HepG2 (cell line): ENCODE measurements around the gene ESPNL. TPM values are rescaled to one million over a fixed set of nuclear protein-coding genes. Genes with fewer than 3 reads are reported as not detected.

Experiments
- ATF7 ChIP-seq, 2 experiments: fragments of 450-650 bp in 1 of 2; sonication (generic) in 1 of 2; formaldehyde crosslinking in 1 of 2; IDR thresholded peaks; 2 replicates each; pipeline versions ENCODE4 v1.4.0 to v1.6.1; 2016 to 2020; ENCODE audit warnings: antibody characterized with exemption in 1 of 2, mild to moderate bottlenecking in 1 of 2, missing genetic modification reagents in 1 of 2
- GTF3A ChIP-seq: sonication (generic); formaldehyde crosslinking; conservative IDR thresholded peaks from 2 replicates; pipeline ENCODE4 v1.4.0; 2020; ENCODE audit warnings: mild to moderate bottlenecking, missing genetic modification reagents
- NONO ChIP-seq, 2 experiments: fragments of 450-650 bp in 1 of 2; sonication (generic) in 1 of 2; formaldehyde crosslinking in 1 of 2; IDR thresholded peaks in 1 of 2; conservative IDR thresholded peaks in 1 of 2; 2 replicates each; pipeline versions ENCODE4 v1.6.1 to v1.8.0; 2017 to 2022; ENCODE audit warnings: mild to moderate bottlenecking in 1 of 2, missing genetic modification reagents in 1 of 2, moderate library complexity in 1 of 2
- ZNF503 ChIP-seq: sonication (generic); formaldehyde crosslinking; IDR thresholded peaks from 2 replicates; pipeline ENCODE4 v1.4.0; 2020; ENCODE audit warnings: missing genetic modification reagents
- polyA plus RNA-seq, 8 experiments: library from polyadenylated mRNA; depleted of rRNA in 3 of 8; stranded (reverse) in 7 of 8; unstranded in 1 of 8; fragments of >200 nt; fragmentation: Illumina TruSeq in 4 of 8; extraction: Trizol in 4 of 8; gene quantifications; 2 replicates each; pipeline versions ENCODE4 v1.2.1 to v1.2.3, GENCODE V29; 2011 to 2016; ENCODE audit warnings: low read depth in 4 of 8, missing spikeins in 1 of 8, mixed read lengths in 1 of 8; ENCODE audit not compliant: insufficient read depth in 1 of 8
- total RNA-seq, 5 experiments: library from RNA; depleted of rRNA; stranded (reverse); fragments of >200 nt; fragmentation: Illumina TruSeq; extraction: Trizol; gene quantifications; 2 replicates each; pipeline ENCODE4 v1.2.3, GENCODE V29; 2016; ENCODE audit warnings: low read depth in 1 of 5
- TF ChIP-seq, protein P1 (sequence below), 2 experiments: fragments of 450-650 bp in 1 of 2; sonication (generic) in 1 of 2; formaldehyde crosslinking in 1 of 2; IDR thresholded peaks; 2 replicates each; pipeline versions ENCODE4 v1.6.1 to v1.8.0; 2016 to 2022; ENCODE audit warnings: antibody characterized with exemption in 1 of 2, mild to moderate bottlenecking in 1 of 2, missing genetic modification reagents in 1 of 2
- TF ChIP-seq, protein P2 (sequence below): sonication (generic); formaldehyde crosslinking; IDR thresholded peaks from 2 replicates; pipeline ENCODE4 v1.4.0; 2020; ENCODE audit warnings: mild to moderate bottlenecking, low read depth, missing genetic modification reagents
- TF ChIP-seq, protein P3 (sequence below): sonication (generic); formaldehyde crosslinking; IDR thresholded peaks from 2 replicates; pipeline ENCODE4 v1.4.0; 2020; ENCODE audit warnings: mild to moderate bottlenecking, missing genetic modification reagents
- TF ChIP-seq, protein P4 (sequence below), 2 experiments: sonication (generic) in 1 of 2; formaldehyde crosslinking in 1 of 2; IDR thresholded peaks; 2 replicates each; pipeline versions ENCODE4 v1.4.0 to v1.6.1; 2018 to 2020; ENCODE audit warnings: missing genetic modification reagents in 2 of 2, borderline replicate concordance in 1 of 2, low read depth in 1 of 2, mild to moderate bottlenecking in 1 of 2, missing biosample characterization in 1 of 2

The ESPNL gene
- total and polyA plus RNA-seq, 2 of the 13 experiments (the other 11 are each of a cell fraction or from before 2014, with no cell fraction given) = 0.45 to 0.80 TPM

- TF ChIP-seq, protein P1, sequence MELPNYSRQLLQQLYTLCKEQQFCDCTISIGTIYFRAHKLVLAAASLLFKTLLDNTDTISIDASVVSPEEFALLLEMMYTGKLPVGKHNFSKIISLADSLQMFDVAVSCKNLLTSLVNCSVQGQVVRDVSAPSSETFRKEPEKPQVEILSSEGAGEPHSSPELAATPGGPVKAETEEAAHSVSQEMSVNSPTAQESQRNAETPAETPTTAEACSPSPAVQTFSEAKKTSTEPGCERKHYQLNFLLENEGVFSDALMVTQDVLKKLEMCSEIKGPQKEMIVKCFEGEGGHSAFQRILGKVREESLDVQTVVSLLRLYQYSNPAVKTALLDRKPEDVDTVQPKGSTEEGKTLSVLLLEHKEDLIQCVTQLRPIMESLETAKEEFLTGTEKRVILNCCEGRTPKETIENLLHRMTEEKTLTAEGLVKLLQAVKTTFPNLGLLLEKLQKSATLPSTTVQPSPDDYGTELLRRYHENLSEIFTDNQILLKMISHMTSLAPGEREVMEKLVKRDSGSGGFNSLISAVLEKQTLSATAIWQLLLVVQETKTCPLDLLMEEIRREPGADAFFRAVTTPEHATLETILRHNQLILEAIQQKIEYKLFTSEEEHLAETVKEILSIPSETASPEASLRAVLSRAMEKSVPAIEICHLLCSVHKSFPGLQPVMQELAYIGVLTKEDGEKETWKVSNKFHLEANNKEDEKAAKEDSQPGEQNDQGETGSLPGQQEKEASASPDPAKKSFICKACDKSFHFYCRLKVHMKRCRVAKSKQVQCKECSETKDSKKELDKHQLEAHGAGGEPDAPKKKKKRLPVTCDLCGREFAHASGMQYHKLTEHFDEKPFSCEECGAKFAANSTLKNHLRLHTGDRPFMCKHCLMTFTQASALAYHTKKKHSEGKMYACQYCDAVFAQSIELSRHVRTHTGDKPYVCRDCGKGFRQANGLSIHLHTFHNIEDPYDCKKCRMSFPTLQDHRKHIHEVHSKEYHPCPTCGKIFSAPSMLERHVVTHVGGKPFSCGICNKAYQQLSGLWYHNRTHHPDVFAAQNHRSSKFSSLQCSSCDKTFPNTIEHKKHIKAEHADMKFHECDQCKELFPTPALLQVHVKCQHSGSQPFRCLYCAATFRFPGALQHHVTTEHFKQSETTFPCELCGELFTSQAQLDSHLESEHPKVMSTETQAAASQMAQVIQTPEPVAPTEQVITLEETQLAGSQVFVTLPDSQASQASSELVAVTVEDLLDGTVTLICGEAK (IDR thresholded peaks at IDR 0.05) = no peak
- TF ChIP-seq, protein P1 (CRISPR knock-in tag; IDR thresholded peaks at IDR 0.05) = peak; percentile 22; the same call in 1 of the 2 replicates
- no peak for TF ChIP-seq NONO (IDR thresholded peaks at IDR 0.05)
- peak; percentile 46; the same call in 1 of the 2 replicates for TF ChIP-seq NONO (CRISPR knock-in tag; conservative IDR thresholded peaks at IDR 0.05)
- TF ChIP-seq, protein P2, sequence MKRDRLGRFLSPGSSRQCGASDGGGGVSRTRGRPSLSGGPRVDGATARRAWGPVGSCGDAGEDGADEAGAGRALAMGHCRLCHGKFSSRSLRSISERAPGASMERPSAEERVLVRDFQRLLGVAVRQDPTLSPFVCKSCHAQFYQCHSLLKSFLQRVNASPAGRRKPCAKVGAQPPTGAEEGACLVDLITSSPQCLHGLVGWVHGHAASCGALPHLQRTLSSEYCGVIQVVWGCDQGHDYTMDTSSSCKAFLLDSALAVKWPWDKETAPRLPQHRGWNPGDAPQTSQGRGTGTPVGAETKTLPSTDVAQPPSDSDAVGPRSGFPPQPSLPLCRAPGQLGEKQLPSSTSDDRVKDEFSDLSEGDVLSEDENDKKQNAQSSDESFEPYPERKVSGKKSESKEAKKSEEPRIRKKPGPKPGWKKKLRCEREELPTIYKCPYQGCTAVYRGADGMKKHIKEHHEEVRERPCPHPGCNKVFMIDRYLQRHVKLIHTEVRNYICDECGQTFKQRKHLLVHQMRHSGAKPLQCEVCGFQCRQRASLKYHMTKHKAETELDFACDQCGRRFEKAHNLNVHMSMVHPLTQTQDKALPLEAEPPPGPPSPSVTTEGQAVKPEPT (CRISPR knock-in tag) = no peak
- TF ChIP-seq, protein P3, sequence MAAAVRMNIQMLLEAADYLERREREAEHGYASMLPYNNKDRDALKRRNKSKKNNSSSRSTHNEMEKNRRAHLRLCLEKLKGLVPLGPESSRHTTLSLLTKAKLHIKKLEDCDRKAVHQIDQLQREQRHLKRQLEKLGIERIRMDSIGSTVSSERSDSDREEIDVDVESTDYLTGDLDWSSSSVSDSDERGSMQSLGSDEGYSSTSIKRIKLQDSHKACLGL = no peak
- TF ChIP-seq, protein P4, sequence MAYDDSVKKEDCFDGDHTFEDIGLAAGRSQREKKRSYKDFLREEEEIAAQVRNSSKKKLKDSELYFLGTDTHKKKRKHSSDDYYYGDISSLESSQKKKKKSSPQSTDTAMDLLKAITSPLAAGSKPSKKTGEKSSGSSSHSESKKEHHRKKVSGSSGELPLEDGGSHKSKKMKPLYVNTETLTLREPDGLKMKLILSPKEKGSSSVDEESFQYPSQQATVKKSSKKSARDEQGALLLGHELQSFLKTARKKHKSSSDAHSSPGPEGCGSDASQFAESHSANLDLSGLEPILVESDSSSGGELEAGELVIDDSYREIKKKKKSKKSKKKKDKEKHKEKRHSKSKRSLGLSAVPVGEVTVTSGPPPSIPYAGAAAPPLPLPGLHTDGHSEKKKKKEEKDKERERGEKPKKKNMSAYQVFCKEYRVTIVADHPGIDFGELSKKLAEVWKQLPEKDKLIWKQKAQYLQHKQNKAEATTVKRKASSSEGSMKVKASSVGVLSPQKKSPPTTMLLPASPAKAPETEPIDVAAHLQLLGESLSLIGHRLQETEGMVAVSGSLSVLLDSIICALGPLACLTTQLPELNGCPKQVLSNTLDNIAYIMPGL (CRISPR knock-in tag; IDR thresholded peaks at IDR 0.05; ENCODE audit: borderline replicate concordance in 1 of 2, low read depth in 1 of 2) = peak in 1 of 2 experiments; percentile 69; a peak in 1 of 4 replicates
- no peak for TF ChIP-seq ATF7 (IDR thresholded peaks at IDR 0.05)
- no peak for TF ChIP-seq ATF7 (CRISPR knock-in tag; IDR thresholded peaks at IDR 0.05)
- TF ChIP-seq ZNF503 = peak; percentile 98
- TF ChIP-seq GTF3A (CRISPR knock-in tag) = no peak
These were observed 20.2 kb upstream of the ESPNL start (continued) for GRCh38 chr2:238079874-238080327.
